22Rv1 (cell line): ENCODE results near the gene RBBP4.
"Not testable (repeated sequence)": the region's sequence is repeated elsewhere in the genome, so short reads cannot be mapped to it uniquely, and the experiment has no call there.

ENCODE experiments used
- H3K27ac ChIP-seq: fragments of 450-650 bp; 2 replicates; pipeline ENCODE4 v1.5.1; 2017
- CTCF ChIP-seq: fragments of 450-650 bp; IDR thresholded peaks from 2 replicates; pipeline ENCODE4 v1.5.1; 2017; ENCODE audit warnings: mild to moderate bottlenecking
- ZFX ChIP-seq: fragments of 450-650 bp; IDR thresholded peaks from 2 replicates; pipeline ENCODE4 v1.6.1; 2017; ENCODE audit warnings: antibody characterized with exemption, borderline replicate concordance

RBBP4 gene

GRCh38 chr1:32684167-32684811 is 33.3 kb downstream of the RBBP4 start:
- peak overlapping the region; percentile 5; the same call in 1 of the 2 replicates for H3K27ac ChIP-seq
- TF ChIP-seq ZFX, result no peak
- TF ChIP-seq CTCF, result no peak

GRCh38 chr1:32685498-32685897 is 34.5 kb downstream of the RBBP4 start:
- no peak overlapping the region for H3K27ac ChIP-seq

GRCh38 chr1:32686387-32686786 is 35.4 kb downstream of the RBBP4 start:
- TF ChIP-seq CTCF (no peak), ZFX (no peak)
- no peak overlapping the region for H3K27ac ChIP-seq

More at GRCh38 chr1:32685498-32685897, 34.5 kb downstream of the RBBP4 start:
- TF ChIP-seq CTCF (no peak), ZFX (no peak)

GRCh38 chr1:32693455-32694174 is 42.6 kb downstream of the RBBP4 start:
- H3K27ac ChIP-seq, result no peak overlapping the region
- TF ChIP-seq CTCF (no peak), ZFX (no peak)

- no peak overlapping the region for H3K27ac ChIP-seq
- TF ChIP-seq CTCF (no peak), ZFX (no peak)
These were observed 44.3 kb downstream of the RBBP4 start for GRCh38 chr1:32695098-32695904.

GRCh38 chr1:32696041-32696440 is 45.0 kb downstream of the RBBP4 start:
- H3K27ac ChIP-seq, result no peak overlapping the region
- no peak for TF ChIP-seq ZFX
- no peak for TF ChIP-seq CTCF

GRCh38 chr1:32696996-32697395 is 46.0 kb downstream of the RBBP4 start:
- not testable (repeated sequence) for H3K27ac ChIP-seq
